ENCODE data around the gene WRNIP1.

WRNIP1 gene

GRCh38 chr6:2807342-2808090 lies 42.3 kb downstream of the WRNIP1 start:
- DNase-seq (ENCODE audit: low read depth): no peak

GRCh38 chr6:2809015-2809414 lies 43.8 kb downstream of the WRNIP1 start:
- no peak for DNase-seq (ENCODE audit: low read depth)

- no peak for DNase-seq (ENCODE audit: low read depth)
Measured at GRCh38 chr6:2810092-2810671, 45.0 kb downstream of the WRNIP1 start.

- no peak for DNase-seq (ENCODE audit: low read depth)
Measured at GRCh38 chr6:2812695-2813094, 47.5 kb downstream of the WRNIP1 start.

GRCh38 chr6:2816158-2816557 lies 51.0 kb downstream of the WRNIP1 start:
- DNase-seq (ENCODE audit: low read depth): no peak

- no peak for DNase-seq (ENCODE audit: low read depth)
Measured at GRCh38 chr6:2817903-2818443, 52.8 kb downstream of the WRNIP1 start.

GRCh38 chr6:2818593-2818992 lies 53.4 kb downstream of the WRNIP1 start:
- DNase-seq (ENCODE audit: low read depth): no peak

- no peak for DNase-seq (ENCODE audit: low read depth)
Measured at GRCh38 chr6:2819115-2819514, 53.9 kb downstream of the WRNIP1 start.

- DNase-seq (ENCODE audit: low read depth): no peak
Measured at GRCh38 chr6:2819978-2820377, 54.8 kb downstream of the WRNIP1 start.

GRCh38 chr6:2820415-2820814 lies 55.2 kb downstream of the WRNIP1 start:
- no peak for DNase-seq (ENCODE audit: low read depth)

GRCh38 chr6:2821554-2821953 lies 56.4 kb downstream of the WRNIP1 start:
- DNase-seq (ENCODE audit: low read depth): no peak

GRCh38 chr6:2823104-2823850 lies 58.1 kb downstream of the WRNIP1 start:
- DNase-seq (ENCODE audit: low read depth): no peak

- DNase-seq (ENCODE audit: low read depth): no peak
Measured at GRCh38 chr6:2826131-2826530, 60.9 kb downstream of the WRNIP1 start.

GRCh38 chr6:2827142-2827541 lies 61.9 kb downstream of the WRNIP1 start:
- DNase-seq (ENCODE audit: low read depth): no peak

- DNase-seq (ENCODE audit: low read depth): no peak
Measured at GRCh38 chr6:2828629-2829028, 63.4 kb downstream of the WRNIP1 start.

GRCh38 chr6:2829253-2829652 lies 64.1 kb downstream of the WRNIP1 start:
- no peak for DNase-seq (ENCODE audit: low read depth)

- no peak for DNase-seq (ENCODE audit: low read depth)
Measured at GRCh38 chr6:2830183-2830582, 65.0 kb downstream of the WRNIP1 start.

GRCh38 chr6:2831392-2831791 lies 66.2 kb downstream of the WRNIP1 start:
- DNase-seq (ENCODE audit: low read depth): no peak

GRCh38 chr6:2834262-2834661 lies 69.1 kb downstream of the WRNIP1 start:
- no peak for DNase-seq (ENCODE audit: low read depth)

Measured in fibroblast of gingiva (primary cell).